ENCODE measurements around the gene GNAT2.

The GNAT2 gene

DNA sequence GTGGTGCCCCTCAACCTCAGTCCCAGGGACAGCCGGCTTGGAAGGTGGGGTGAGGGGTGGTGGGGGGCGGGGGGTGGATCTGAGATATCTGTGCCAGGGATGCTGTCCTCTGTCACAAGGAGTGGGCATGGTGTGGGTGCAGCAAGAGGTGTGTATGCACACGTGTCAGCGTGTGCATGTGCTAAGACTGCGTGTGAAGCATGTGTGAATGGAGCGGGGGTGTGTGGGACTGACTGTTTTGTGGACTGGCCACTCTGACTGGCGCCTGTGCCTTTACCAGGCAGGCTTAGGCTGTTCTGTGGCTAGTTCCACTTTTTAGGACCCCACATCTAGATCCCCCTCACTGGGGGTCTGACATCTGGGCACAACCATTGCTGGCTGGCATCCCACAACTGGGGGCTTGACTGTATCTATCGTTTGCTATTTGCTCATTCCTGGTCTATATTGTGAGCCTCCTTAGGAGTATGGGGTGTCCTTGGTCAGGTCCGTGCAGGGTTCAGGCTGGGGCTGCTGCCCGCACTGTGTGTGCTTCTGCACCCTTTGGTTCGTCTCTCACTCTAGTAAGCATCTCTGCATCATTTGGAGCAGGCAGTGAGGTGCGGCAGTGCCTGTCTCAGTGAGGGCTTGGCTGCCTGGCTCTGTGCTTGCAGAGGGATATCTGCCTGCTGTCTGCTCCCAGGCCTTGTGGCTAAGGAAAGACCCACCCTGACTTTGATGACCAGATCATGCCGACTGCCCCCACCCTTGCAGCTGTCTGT lies 2.1 kb upstream of the GNAT2 start:
- Histone ChIP-seq H3K36me3 (replicated peaks; ENCODE audit: low read depth, low read length) (no peaks in the 10 kb centered on the region), H3K4me3 (ENCODE audit: low read length) (peak overlapping the region; percentile 100), H3K9ac (ENCODE audit: low read length) (peak overlapping the region; percentile 97), H4K20me1 (ENCODE audit: insufficient read depth, low read length) (peaks cover 7% of the 10 kb centered on the region; the same call in 1 of the 2 replicates), H3K79me2 (ENCODE audit: low read length) (peaks cover 50% of the 10 kb centered on the region), H3K27ac (ENCODE audit: low read length) (no peak overlapping the region), H3K27me3 (ENCODE audit: low read depth, low read length) (no peaks in the 10 kb centered on the region), H2AFZ (ENCODE audit: low read depth, low read length) (no peak overlapping the region), H3K4me1 (ENCODE audit: low read length) (peaks cover 9% of the 10 kb centered on the region), H3K4me2 (ENCODE audit: low read length) (peak overlapping the region; percentile 92), H3K9me3 (ENCODE audit: insufficient read depth, low read length) (no peaks in the 10 kb centered on the region)
- TF ChIP-seq, protein P1, sequence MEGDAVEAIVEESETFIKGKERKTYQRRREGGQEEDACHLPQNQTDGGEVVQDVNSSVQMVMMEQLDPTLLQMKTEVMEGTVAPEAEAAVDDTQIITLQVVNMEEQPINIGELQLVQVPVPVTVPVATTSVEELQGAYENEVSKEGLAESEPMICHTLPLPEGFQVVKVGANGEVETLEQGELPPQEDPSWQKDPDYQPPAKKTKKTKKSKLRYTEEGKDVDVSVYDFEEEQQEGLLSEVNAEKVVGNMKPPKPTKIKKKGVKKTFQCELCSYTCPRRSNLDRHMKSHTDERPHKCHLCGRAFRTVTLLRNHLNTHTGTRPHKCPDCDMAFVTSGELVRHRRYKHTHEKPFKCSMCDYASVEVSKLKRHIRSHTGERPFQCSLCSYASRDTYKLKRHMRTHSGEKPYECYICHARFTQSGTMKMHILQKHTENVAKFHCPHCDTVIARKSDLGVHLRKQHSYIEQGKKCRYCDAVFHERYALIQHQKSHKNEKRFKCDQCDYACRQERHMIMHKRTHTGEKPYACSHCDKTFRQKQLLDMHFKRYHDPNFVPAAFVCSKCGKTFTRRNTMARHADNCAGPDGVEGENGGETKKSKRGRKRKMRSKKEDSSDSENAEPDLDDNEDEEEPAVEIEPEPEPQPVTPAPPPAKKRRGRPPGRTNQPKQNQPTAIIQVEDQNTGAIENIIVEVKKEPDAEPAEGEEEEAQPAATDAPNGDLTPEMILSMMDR (IDR thresholded peaks at IDR 0.05; ENCODE audit: low read depth, low read length): no peak
- TF ChIP-seq EZH2phosphoT487 (IDR thresholded peaks at IDR 0.05; ENCODE audit: low read depth): no peak

GRCh38 chr1:109620841-109621286 lies 1.4 kb upstream of the GNAT2 start:
- Histone ChIP-seq H3K9me3 (ENCODE audit: insufficient read depth, low read length) (no peaks in the 10 kb centered on the region), H3K27me3 (ENCODE audit: low read depth, low read length) (no peaks in the 10 kb centered on the region), H3K36me3 (replicated peaks; ENCODE audit: low read depth, low read length) (no peaks in the 10 kb centered on the region), H3K4me1 (ENCODE audit: low read length) (peaks cover 13% of the 10 kb centered on the region), H3K4me3 (ENCODE audit: low read length) (peak overlapping the region; percentile 100), H4K20me1 (ENCODE audit: insufficient read depth, low read length) (peaks cover 7% of the 10 kb centered on the region; the same call in 1 of the 2 replicates), H3K4me2 (ENCODE audit: low read length) (peak overlapping the region; percentile 92), H2AFZ (ENCODE audit: low read depth, low read length) (no peak overlapping the region), H3K27ac (ENCODE audit: low read length) (peak overlapping the region; percentile 54), H3K9ac (ENCODE audit: low read length) (peak overlapping the region; percentile 97), H3K79me2 (ENCODE audit: low read length) (peaks cover 50% of the 10 kb centered on the region)
- TF ChIP-seq, protein P1 (IDR thresholded peaks at IDR 0.05; ENCODE audit: low read depth, low read length): no peak
- no peak for TF ChIP-seq EZH2phosphoT487 (IDR thresholded peaks at IDR 0.05; ENCODE audit: low read depth)

DNA sequence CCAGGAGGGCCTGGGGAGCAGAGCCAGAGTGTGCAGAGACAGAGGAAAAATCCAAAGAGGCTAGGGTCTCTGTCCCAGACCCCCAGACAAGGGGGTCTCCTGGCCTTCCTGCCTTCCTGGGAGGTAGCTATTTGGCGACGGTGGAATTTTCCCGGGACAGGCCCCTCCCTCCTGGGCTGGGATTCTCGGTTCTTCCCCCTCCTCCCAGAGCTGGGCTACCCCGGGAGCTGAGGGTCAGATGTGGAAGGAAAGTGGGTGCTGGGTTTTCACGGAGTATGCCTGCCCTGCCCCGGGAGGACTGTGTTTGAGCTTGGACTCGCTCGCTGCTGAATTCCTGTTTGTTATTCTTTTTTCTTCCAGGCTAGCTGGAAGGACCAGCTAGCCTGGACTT lies 980 bp upstream of the GNAT2 start:
- Histone ChIP-seq H3K27ac (ENCODE audit: low read length) (peak overlapping the region; percentile 54), H3K79me2 (ENCODE audit: low read length) (peaks cover 50% of the 10 kb centered on the region), H3K4me3 (ENCODE audit: low read length) (peak overlapping the region; percentile 100), H3K4me2 (ENCODE audit: low read length) (peak overlapping the region; percentile 92), H3K27me3 (ENCODE audit: low read depth, low read length) (no peaks in the 10 kb centered on the region), H3K36me3 (replicated peaks; ENCODE audit: low read depth, low read length) (no peaks in the 10 kb centered on the region), H2AFZ (ENCODE audit: low read depth, low read length) (peak overlapping the region; percentile 72; the same call in 1 of the 2 replicates), H3K4me1 (ENCODE audit: low read length) (peaks cover 17% of the 10 kb centered on the region), H4K20me1 (ENCODE audit: insufficient read depth, low read length) (peaks cover 7% of the 10 kb centered on the region; the same call in 1 of the 2 replicates), H3K9ac (ENCODE audit: low read length) (peak overlapping the region; percentile 97), H3K9me3 (ENCODE audit: insufficient read depth, low read length) (no peaks in the 10 kb centered on the region)
- no peak for TF ChIP-seq EZH2phosphoT487 (IDR thresholded peaks at IDR 0.05; ENCODE audit: low read depth)
- TF ChIP-seq, protein P1 (IDR thresholded peaks at IDR 0.05; ENCODE audit: low read depth, low read length): no peak

All from OCI-LY3 (cell line).